ENCODE data around the gene ABCD3.

Gene ABCD3

DNA sequence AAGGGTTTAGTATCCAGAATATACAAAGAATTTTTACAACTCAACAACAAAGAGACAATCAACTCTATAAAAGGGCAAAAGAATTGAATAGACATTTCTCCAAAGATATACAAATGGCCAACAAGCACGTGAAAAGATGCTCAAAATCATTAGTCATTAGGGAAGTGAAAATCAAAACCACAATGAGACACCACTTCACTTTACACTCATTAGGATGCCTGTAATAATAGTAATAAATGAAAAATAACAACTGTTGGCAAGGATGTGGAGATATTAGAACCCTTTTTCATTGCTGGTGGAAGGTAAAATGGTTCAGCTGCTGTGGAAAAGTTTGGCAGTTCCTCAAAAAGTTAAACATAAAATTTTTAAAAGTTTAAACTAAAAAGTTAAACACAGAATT lies 7.0 kb upstream of the ABCD3 start:
- WGBS (ENCODE audit: insufficient coverage) = no CpG with 5 or more reads among the region's 1 CpG
- DNase-seq = peak; percentile 28 to 65 (median 63)
- POLR2A ChIA-PET = no interaction called here
- Histone ChIP-seq H3K36me3 (ENCODE audit: control insufficient read depth in 4 of 4, insufficient read depth in 4 of 4, low read length in 3 of 4) (no peaks in the 10 kb centered on the region), H3K27ac (ENCODE audit: insufficient read depth in 1 of 2, low read depth in 1 of 2, low read length in 2 of 2, poor library complexity in 1 of 2, severe bottlenecking in 2 of 2) (no peak overlapping the region), H3K4me1 (ENCODE audit: control extremely low read depth in 1 of 4, control insufficient read depth in 4 of 4, insufficient read depth in 4 of 4, low read length in 3 of 4) (peaks cover 0 to 55% (median 9%) of the 10 kb centered on the region in 4 experiments), H3K9me3 (ENCODE audit: control extremely low read depth in 1 of 5, control insufficient read depth in 4 of 5, insufficient read depth in 2 of 5, low read depth in 1 of 5, low read length in 4 of 5) (no peaks in the 10 kb centered on the region), H3K27me3 (replicated peaks in 2 of 5; ENCODE audit: control insufficient read depth in 4 of 5, insufficient read depth in 5 of 5, low read length in 4 of 5) (no peaks in the 10 kb centered on the region), H3K4me3 (ENCODE audit: control insufficient read depth in 1 of 7, extremely low read depth in 1 of 7, insufficient read depth in 4 of 7, low read depth in 2 of 7, low read length in 6 of 7) (no peak overlapping the region)
- CTCF ChIA-PET = no interaction called here

- H3K9me3 ChIP-seq (ENCODE audit: control extremely low read depth in 1 of 5, control insufficient read depth in 4 of 5, insufficient read depth in 2 of 5, low read depth in 1 of 5, low read length in 4 of 5) = no peaks in the 10 kb centered on the region
- ChIA-PET CTCF (no interaction called here), POLR2A (no interaction called here)
- peak; percentile 23 to 44 (median 31) for DNase-seq
- peaks cover 2 to 72% (median 13%) of the 10 kb centered on the region in 4 experiments for H3K4me1 ChIP-seq (ENCODE audit: control extremely low read depth in 1 of 4, control insufficient read depth in 4 of 4, insufficient read depth in 4 of 4, low read length in 3 of 4)
- no peaks in the 10 kb centered on the region for H3K27me3 ChIP-seq (replicated peaks in 2 of 5; ENCODE audit: control insufficient read depth in 4 of 5, insufficient read depth in 5 of 5, low read length in 4 of 5)
- H3K4me3 ChIP-seq (ENCODE audit: control insufficient read depth in 1 of 7, extremely low read depth in 1 of 7, insufficient read depth in 4 of 7, low read depth in 2 of 7, low read length in 6 of 7) = peak overlapping the region in 3 of 7 experiments; percentile 5 to 40 (median 31)
- no peaks in the 10 kb centered on the region for H3K36me3 ChIP-seq (ENCODE audit: control insufficient read depth in 4 of 4, insufficient read depth in 4 of 4, low read length in 3 of 4)
- no peak overlapping the region for H3K27ac ChIP-seq (ENCODE audit: insufficient read depth in 1 of 2, low read depth in 1 of 2, low read length in 2 of 2, poor library complexity in 1 of 2, severe bottlenecking in 2 of 2)
- WGBS (ENCODE audit: insufficient coverage) = 0% methylated on average over 1 of the region's 2 CpGs
These were observed 4.9 kb upstream of the ABCD3 start for GRCh38 chr1:94413311-94413710.

DNA sequence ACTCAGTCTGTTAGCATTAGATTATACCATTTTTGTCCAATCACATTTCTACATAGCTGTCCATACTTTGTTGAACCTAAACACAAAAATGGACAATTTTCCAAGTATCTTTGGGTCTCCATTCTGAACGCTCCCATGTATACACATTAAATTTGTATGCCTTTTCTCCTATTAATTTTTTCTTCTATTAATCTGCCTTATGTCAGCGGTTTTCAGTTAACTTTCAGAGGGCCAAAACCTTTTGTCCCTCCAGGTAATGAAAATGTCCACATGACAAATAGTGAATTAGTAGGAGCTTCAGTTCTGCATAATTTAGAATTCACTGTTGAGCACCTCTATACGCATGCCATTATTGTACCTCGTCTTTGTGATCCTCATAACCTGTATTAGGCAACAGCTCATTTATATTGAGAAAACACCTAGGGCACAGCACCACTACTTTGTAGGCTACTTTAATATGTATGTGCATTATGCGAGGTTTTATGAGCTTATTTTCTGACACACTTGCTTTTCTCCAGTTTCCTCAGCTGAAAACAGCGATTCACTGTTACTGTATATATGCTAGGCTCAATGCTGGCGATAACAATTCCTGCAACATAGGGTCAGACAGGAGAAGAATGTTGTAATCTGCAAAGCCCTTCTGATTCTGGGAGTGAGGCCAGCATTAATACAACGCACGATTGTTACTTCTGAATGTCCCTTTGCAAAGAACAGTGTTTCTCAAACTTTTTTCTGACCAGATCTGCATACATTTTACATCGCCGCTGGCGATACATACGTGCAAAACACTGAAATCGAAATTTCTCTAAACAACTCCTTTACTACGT lies 1.1 kb upstream of the ABCD3 start:
- Histone ChIP-seq H3K4me1 (ENCODE audit: control extremely low read depth in 1 of 4, control insufficient read depth in 4 of 4, insufficient read depth in 4 of 4, low read length in 3 of 4) (peaks cover 10 to 76% (median 23%) of the 10 kb centered on the region in 4 experiments), H3K9me3 (ENCODE audit: control extremely low read depth in 1 of 5, control insufficient read depth in 4 of 5, insufficient read depth in 2 of 5, low read depth in 1 of 5, low read length in 4 of 5) (no peaks in the 10 kb centered on the region), H3K27me3 (replicated peaks in 2 of 5; ENCODE audit: control insufficient read depth in 4 of 5, insufficient read depth in 5 of 5, low read length in 4 of 5) (peaks cover 0 to 8% (median 0%) of the 10 kb centered on the region in 5 experiments), H3K36me3 (ENCODE audit: control insufficient read depth in 4 of 4, insufficient read depth in 4 of 4, low read length in 3 of 4) (no peaks in the 10 kb centered on the region), H3K27ac (ENCODE audit: insufficient read depth in 1 of 2, low read depth in 1 of 2, low read length in 2 of 2, poor library complexity in 1 of 2, severe bottlenecking in 2 of 2) (peak overlapping the region; percentile 28 to 69), H3K4me3 (ENCODE audit: control insufficient read depth in 1 of 7, extremely low read depth in 1 of 7, insufficient read depth in 4 of 7, low read depth in 2 of 7, low read length in 6 of 7) (peak overlapping the region in 6 of 7 experiments; percentile 80 to 92 (median 87))
- WGBS (ENCODE audit: insufficient coverage) = 74% methylated on average over 14 of the region's 15 CpGs
- no peak for DNase-seq
- ChIA-PET CTCF (interaction anchor here (0.8 to 1.4 kb wide), 3 partner anchors 81 to 391 kb away, joined by 3 to 4 read pairs (median 3); no protein-coding TSS in a partner anchor), POLR2A (no interaction called here)

DNA sequence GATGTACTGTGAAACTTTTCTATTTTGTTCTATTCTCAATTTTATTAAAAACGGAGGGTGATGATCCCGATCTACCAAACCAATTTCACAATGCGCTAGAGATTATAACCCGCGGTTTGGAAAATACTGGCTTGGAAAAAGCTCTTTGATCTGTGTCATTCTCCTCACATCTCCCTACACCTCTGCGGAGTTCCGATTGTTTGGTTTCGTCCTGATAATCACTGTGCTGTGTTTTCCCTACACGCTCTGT lies 536 bp upstream of the ABCD3 start:
- peak overlapping the region; percentile 28 to 69 for H3K27ac ChIP-seq (ENCODE audit: insufficient read depth in 1 of 2, low read depth in 1 of 2, low read length in 2 of 2, poor library complexity in 1 of 2, severe bottlenecking in 2 of 2)
- CTCF ChIA-PET = interaction anchor here (1.2 to 1.4 kb wide), 2 partner anchors 377 to 392 kb away, joined by 3 read pairs; no protein-coding TSS in a partner anchor
- 30% methylated on average over 7 of the region's 9 CpGs for WGBS (ENCODE audit: insufficient coverage)
- H3K9me3 ChIP-seq (ENCODE audit: control extremely low read depth in 1 of 5, control insufficient read depth in 4 of 5, insufficient read depth in 2 of 5, low read depth in 1 of 5, low read length in 4 of 5) = no peaks in the 10 kb centered on the region
- no peak for DNase-seq
- H3K4me3 ChIP-seq (ENCODE audit: control insufficient read depth in 1 of 7, extremely low read depth in 1 of 7, insufficient read depth in 4 of 7, low read depth in 2 of 7, low read length in 6 of 7) = peak overlapping the region; percentile 61 to 92 (median 85)
- H3K4me1 ChIP-seq (ENCODE audit: control extremely low read depth in 1 of 4, control insufficient read depth in 4 of 4, insufficient read depth in 4 of 4, low read length in 3 of 4) = peaks cover 10 to 72% (median 23%) of the 10 kb centered on the region in 4 experiments
- peaks cover 0 to 8% (median 0%) of the 10 kb centered on the region in 5 experiments for H3K27me3 ChIP-seq (replicated peaks in 2 of 5; ENCODE audit: control insufficient read depth in 4 of 5, insufficient read depth in 5 of 5, low read length in 4 of 5)
- POLR2A ChIA-PET = no interaction called here
- H3K36me3 ChIP-seq (ENCODE audit: control insufficient read depth in 4 of 4, insufficient read depth in 4 of 4, low read length in 3 of 4) = no peaks in the 10 kb centered on the region

- Histone ChIP-seq H3K4me3 (ENCODE audit: control insufficient read depth in 1 of 7, extremely low read depth in 1 of 7, insufficient read depth in 4 of 7, low read depth in 2 of 7, low read length in 6 of 7) (peak overlapping the region; percentile 61 to 92 (median 89)), H3K27me3 (replicated peaks in 2 of 5; ENCODE audit: control insufficient read depth in 4 of 5, insufficient read depth in 5 of 5, low read length in 4 of 5) (peaks cover 0 to 8% (median 0%) of the 10 kb centered on the region in 5 experiments), H3K36me3 (ENCODE audit: control insufficient read depth in 4 of 4, insufficient read depth in 4 of 4, low read length in 3 of 4) (no peaks in the 10 kb centered on the region), H3K4me1 (ENCODE audit: control extremely low read depth in 1 of 4, control insufficient read depth in 4 of 4, insufficient read depth in 4 of 4, low read length in 3 of 4) (peaks cover 10 to 63% (median 18%) of the 10 kb centered on the region in 4 experiments), H3K9me3 (ENCODE audit: control extremely low read depth in 1 of 5, control insufficient read depth in 4 of 5, insufficient read depth in 2 of 5, low read depth in 1 of 5, low read length in 4 of 5) (no peaks in the 10 kb centered on the region), H3K27ac (ENCODE audit: insufficient read depth in 1 of 2, low read depth in 1 of 2, low read length in 2 of 2, poor library complexity in 1 of 2, severe bottlenecking in 2 of 2) (peak overlapping the region in 1 of 2 experiments; percentile 43)
- CTCF ChIA-PET = no interaction called here
- whole genome bisulfite sequencing (ENCODE audit: insufficient coverage) = 3% methylated on average over 36 of the region's 52 CpGs
- DNase-seq = peak; percentile 15 to 68 (median 62)
- POLR2A ChIA-PET = no interaction called here
These were observed 771 bp downstream of the ABCD3 start for GRCh38 chr1:94418664-94419655.

- Histone ChIP-seq H3K36me3 (ENCODE audit: control insufficient read depth in 4 of 4, insufficient read depth in 4 of 4, low read length in 3 of 4) (no peaks in the 10 kb centered on the region), H3K27me3 (replicated peaks in 2 of 5; ENCODE audit: control insufficient read depth in 4 of 5, insufficient read depth in 5 of 5, low read length in 4 of 5) (peaks cover 0 to 8% (median 0%) of the 10 kb centered on the region in 5 experiments), H3K4me3 (ENCODE audit: control insufficient read depth in 1 of 7, extremely low read depth in 1 of 7, insufficient read depth in 4 of 7, low read depth in 2 of 7, low read length in 6 of 7) (no peak overlapping the region), H3K27ac (ENCODE audit: insufficient read depth in 1 of 2, low read depth in 1 of 2, low read length in 2 of 2, poor library complexity in 1 of 2, severe bottlenecking in 2 of 2) (no peak overlapping the region), H3K9me3 (ENCODE audit: control extremely low read depth in 1 of 5, control insufficient read depth in 4 of 5, insufficient read depth in 2 of 5, low read depth in 1 of 5, low read length in 4 of 5) (no peaks in the 10 kb centered on the region), H3K4me1 (ENCODE audit: control extremely low read depth in 1 of 4, control insufficient read depth in 4 of 4, insufficient read depth in 4 of 4, low read length in 3 of 4) (peaks cover 10 to 43% (median 23%) of the 10 kb centered on the region in 4 experiments)
- ChIA-PET CTCF (no interaction called here), POLR2A (no interaction called here)
- 91% methylated on average over 6 of the region's 8 CpGs for WGBS (ENCODE audit: insufficient coverage)
- no peak for DNase-seq
These were observed 4.1 kb downstream of the ABCD3 start for GRCh38 chr1:94422115-94422820.
